A673 (cell line): Measurements from ENCODE around the gene MGP.

Source experiments
- EZH2 ChIP-seq: fragments of 200-600 bp; sonication (generic); IDR thresholded peaks from 2 replicates; pipeline ENCODE4 v1.6.1; 2017; ENCODE audit warnings: borderline replicate concordance, low read depth, mild to moderate bottlenecking, mixed read lengths, antibody characterized with exemption, low read length; ENCODE audit not compliant: poor library complexity, severe bottlenecking
- TF ChIP-seq, protein P1 (sequence below): fragments of 300-800, 200-600 bp; sonication (generic); conservative IDR thresholded peaks from 2 replicates; pipeline ENCODE4 v1.5.1; 2017; ENCODE audit warnings: low read depth, mild to moderate bottlenecking, antibody characterized with exemption, low read length, moderate library complexity, mixed read lengths

DNA sequence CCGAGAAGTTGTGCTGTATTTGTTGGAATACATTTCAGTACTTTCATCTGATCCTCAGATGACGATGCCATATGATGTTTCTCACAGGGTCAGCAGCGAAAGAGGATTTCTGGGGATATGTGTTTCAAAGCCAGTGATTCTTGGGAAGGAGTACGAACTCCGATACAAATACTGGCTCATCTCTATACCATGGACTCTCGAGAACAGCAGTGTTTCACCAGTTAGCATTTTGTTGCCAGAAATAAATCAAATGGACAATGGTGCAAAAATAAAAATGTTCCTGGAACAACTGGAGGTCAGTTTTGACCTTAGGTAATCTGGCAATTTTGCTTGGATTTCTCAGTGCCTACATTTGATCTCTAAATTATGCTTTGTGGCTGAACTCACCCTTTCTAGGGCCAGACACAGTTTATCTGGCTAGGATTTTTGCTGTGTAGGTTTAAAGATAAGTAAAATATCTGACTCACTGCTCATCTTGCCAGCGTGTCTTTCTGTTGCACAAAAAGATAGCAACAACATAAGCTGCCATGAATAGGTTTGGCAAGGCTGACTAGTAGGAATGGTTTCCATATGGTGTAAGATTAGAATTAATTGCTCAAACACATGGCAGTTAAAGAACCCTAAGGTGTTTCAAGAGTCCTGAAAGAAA is 11.0 kb upstream of the MGP start:
- TF ChIP-seq, protein P1, sequence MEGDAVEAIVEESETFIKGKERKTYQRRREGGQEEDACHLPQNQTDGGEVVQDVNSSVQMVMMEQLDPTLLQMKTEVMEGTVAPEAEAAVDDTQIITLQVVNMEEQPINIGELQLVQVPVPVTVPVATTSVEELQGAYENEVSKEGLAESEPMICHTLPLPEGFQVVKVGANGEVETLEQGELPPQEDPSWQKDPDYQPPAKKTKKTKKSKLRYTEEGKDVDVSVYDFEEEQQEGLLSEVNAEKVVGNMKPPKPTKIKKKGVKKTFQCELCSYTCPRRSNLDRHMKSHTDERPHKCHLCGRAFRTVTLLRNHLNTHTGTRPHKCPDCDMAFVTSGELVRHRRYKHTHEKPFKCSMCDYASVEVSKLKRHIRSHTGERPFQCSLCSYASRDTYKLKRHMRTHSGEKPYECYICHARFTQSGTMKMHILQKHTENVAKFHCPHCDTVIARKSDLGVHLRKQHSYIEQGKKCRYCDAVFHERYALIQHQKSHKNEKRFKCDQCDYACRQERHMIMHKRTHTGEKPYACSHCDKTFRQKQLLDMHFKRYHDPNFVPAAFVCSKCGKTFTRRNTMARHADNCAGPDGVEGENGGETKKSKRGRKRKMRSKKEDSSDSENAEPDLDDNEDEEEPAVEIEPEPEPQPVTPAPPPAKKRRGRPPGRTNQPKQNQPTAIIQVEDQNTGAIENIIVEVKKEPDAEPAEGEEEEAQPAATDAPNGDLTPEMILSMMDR, result no peak
- TF ChIP-seq EZH2, result no peak
